ENCODE measurements around the gene PAX2. TPM values are rescaled to one million over a fixed set of nuclear protein-coding genes. Genes with fewer than 3 reads are reported as not detected.
A peak's percentile ranks its signal among the peaks of the same experiment; 100 is the strongest.

The PAX2 gene
- total RNA-seq, 1 experiment from 2014 or later, result not detected

DNA sequence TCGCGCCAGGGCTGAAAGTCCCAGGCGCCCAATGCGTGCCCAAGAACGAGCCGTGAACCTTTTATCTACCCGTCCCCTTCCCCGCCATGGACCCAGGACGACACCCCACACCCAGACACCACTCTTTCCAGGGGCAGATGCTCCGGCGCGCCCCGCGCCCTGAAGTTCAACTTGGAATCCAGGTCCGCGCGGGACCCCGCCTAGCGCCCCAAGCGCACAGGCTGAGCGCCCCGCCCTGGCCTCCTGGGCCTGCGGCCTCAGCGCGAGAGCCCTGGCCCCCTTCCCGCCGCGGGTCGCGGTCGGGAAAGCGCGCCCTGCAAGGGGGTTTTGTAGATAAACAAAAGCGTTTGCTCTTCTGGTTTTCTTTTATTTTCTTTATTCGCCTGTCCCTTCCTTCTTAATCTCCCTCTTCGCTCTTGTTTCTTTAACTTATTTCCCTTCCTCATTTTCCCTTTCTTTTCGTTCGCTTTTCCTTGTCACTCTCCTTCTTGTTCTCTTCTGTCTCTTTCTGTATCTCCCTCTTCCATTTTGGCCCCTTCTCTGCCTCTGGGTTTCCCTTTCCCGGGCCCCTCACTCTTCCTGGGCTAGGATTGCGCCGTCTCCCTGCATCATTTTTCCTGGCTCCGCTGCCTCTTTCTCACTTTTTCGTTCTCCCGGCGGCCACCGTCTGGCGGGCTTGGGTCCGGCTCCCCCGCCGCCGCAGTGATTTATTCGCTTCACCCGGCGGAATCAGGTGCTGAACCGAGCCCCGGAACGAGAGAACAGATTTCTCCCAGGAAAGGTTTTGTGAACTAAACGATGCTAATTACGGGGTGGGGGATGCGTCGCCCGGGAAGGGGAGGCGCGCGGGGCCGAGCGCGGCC, 15.3 kb upstream of the PAX2 start:
- no peaks in the 10 kb centered on the region for H3K4me1 ChIP-seq (ENCODE audit: insufficient read depth, low read length)
- no peak overlapping the region for H2BK20ac ChIP-seq (ENCODE audit: low read depth, low read length, poor library complexity, severe bottlenecking)
- no peak overlapping the region for H4K5ac ChIP-seq (ENCODE audit: insufficient read length, low read depth, low read length)
- peaks cover 2 to 10% of the 10 kb centered on the region in 2 experiments; a peak in 2 of 5 replicates for H3K9me3 Mint-ChIP-seq
- no CpG with 5 or more reads among the region's 68 CpGs for WGBS (ENCODE audit: extremely low coverage, insufficient read length, low lambda C conversion rate)
- H4K91ac ChIP-seq (ENCODE audit: insufficient read length, low read depth, low read length), result no peak overlapping the region
- TF ChIP-seq, protein P1, sequence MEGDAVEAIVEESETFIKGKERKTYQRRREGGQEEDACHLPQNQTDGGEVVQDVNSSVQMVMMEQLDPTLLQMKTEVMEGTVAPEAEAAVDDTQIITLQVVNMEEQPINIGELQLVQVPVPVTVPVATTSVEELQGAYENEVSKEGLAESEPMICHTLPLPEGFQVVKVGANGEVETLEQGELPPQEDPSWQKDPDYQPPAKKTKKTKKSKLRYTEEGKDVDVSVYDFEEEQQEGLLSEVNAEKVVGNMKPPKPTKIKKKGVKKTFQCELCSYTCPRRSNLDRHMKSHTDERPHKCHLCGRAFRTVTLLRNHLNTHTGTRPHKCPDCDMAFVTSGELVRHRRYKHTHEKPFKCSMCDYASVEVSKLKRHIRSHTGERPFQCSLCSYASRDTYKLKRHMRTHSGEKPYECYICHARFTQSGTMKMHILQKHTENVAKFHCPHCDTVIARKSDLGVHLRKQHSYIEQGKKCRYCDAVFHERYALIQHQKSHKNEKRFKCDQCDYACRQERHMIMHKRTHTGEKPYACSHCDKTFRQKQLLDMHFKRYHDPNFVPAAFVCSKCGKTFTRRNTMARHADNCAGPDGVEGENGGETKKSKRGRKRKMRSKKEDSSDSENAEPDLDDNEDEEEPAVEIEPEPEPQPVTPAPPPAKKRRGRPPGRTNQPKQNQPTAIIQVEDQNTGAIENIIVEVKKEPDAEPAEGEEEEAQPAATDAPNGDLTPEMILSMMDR (conservative IDR thresholded peaks at IDR 0.05), result no peak
- no peak overlapping the region for H2AK5ac ChIP-seq (ENCODE audit: insufficient read length, low read length)
- no peaks in the 10 kb centered on the region for H3K36me3 Mint-ChIP-seq (ENCODE audit: insufficient read depth in 1 of 3, low read depth in 3 of 3)
- H3K9ac ChIP-seq (ENCODE audit: extremely low read depth, insufficient read length, low read length), result no peak overlapping the region
- no peak overlapping the region for H2BK15ac ChIP-seq (ENCODE audit: low read depth, low read length)
- no peaks in the 10 kb centered on the region for H3K79me1 ChIP-seq (ENCODE audit: insufficient read depth, low read depth, low read length, poor library complexity, severe bottlenecking)
- H3K14ac ChIP-seq (ENCODE audit: insufficient read depth, low read length), result no peak overlapping the region
- no peak overlapping the region for H2AFZ ChIP-seq (ENCODE audit: low read length)
- no peak overlapping the region for H3K18ac ChIP-seq (ENCODE audit: insufficient read length, low read depth, low read length)
- peak overlapping the region in 1 of 2 experiments; percentile 70; a peak in 3 of 5 replicates for H3K4me3 Mint-ChIP-seq
- no peaks in the 10 kb centered on the region for H4K20me1 ChIP-seq (ENCODE audit: control insufficient read depth, insufficient read depth, insufficient read length)
- H3K4ac ChIP-seq (ENCODE audit: low read depth, low read length), result no peak overlapping the region
- H3K27me3 Mint-ChIP-seq (ENCODE audit: low read depth), result peaks cover 100% of the 10 kb centered on the region
- no peak for DNase-seq
- H3K27ac Mint-ChIP-seq, result no peak overlapping the region
- H3K56ac ChIP-seq (ENCODE audit: insufficient read length, low read depth, low read length), result no peak overlapping the region
- H3K9me3 ChIP-seq (ENCODE audit: control insufficient read depth, low read depth, low read length), result no peaks in the 10 kb centered on the region
- no peaks in the 10 kb centered on the region for H3K79me2 ChIP-seq (ENCODE audit: insufficient read depth, low read length)
- peaks cover 18 to 32% of the 10 kb centered on the region in 2 experiments for H3K4me1 Mint-ChIP-seq
- no peak overlapping the region for H2BK120ac ChIP-seq (ENCODE audit: low read depth, low read length, poor library complexity, severe bottlenecking)
- peak overlapping the region; percentile 15 for H3K4me2 ChIP-seq (ENCODE audit: insufficient read depth, insufficient read length, low read length)
- H2BK5ac ChIP-seq (ENCODE audit: insufficient read length, low read length), result no peak overlapping the region
- no peak overlapping the region for H2BK12ac ChIP-seq (ENCODE audit: insufficient read length, low read depth, low read length)
- H3T11ph ChIP-seq (ENCODE audit: low read length), result no peak overlapping the region
- H3K23me2 ChIP-seq (ENCODE audit: insufficient read length, low read depth, low read length, poor library complexity, severe bottlenecking), result no peaks in the 10 kb centered on the region
- no peak overlapping the region for H3K23ac ChIP-seq (ENCODE audit: insufficient read length, low read depth, low read length)
- no peak overlapping the region for H4K8ac ChIP-seq (replicated peaks; ENCODE audit: insufficient read length, low read depth, low read length)
- no peak overlapping the region for H3K27ac ChIP-seq (ENCODE audit: insufficient read length, low read depth, low read length)
- peaks cover 92% of the 10 kb centered on the region for H3K27me3 ChIP-seq (ENCODE audit: insufficient read depth, low read length)
